Caco-2 (cell line): ENCODE results near the gene LDLRAD4. TPM values are rescaled to one million over a fixed set of nuclear protein-coding genes. Genes with fewer than 3 reads are reported as not detected.

ENCODE experiments used
- BruUV-seq: library from RNA; stranded (reverse); fragments of 400-500 nt; replicated peaks from 2 replicates; lab custom pipeline; 2021; lab: Mats Ljungman, UMichigan
- CTCF ChIA-PET: fragments of 300-600 bp; sonication (Branson Sonifier 250); formaldehyde crosslinking; loops from one replicate; lab custom pipeline; 2022; ENCODE audit warnings: antibody characterized with exemption; lab: Charles Lee
- POLR2A ChIA-PET: fragments of 300-600 bp; sonication (Branson Sonifier 250); formaldehyde crosslinking; loops from one replicate; lab custom pipeline; 2022; ENCODE audit warnings: antibody characterized with exemption; lab: Charles Lee
- DNase-seq, 2 experiments: peaks; one replicate each; pipeline versions ENCODE4 v3.0.0 to v3.0.0-alpha.2; 2020 to 2022
- H3K27me3 ChIP-seq: replicated peaks from 2 replicates; pipeline ENCODE4 v1.6.0; 2011; ENCODE audit warnings: low read length; ENCODE audit not compliant: control insufficient read depth, insufficient read depth
- H3K36me3 ChIP-seq: 2 replicates; pipeline ENCODE4 v1.5.1; 2011; ENCODE audit warnings: low read length; ENCODE audit not compliant: control insufficient read depth, insufficient read depth
- H3K4me1 ChIP-seq: fragments of 250-450 bp; sonication (Bioruptor Pico); 2 replicates; pipeline ENCODE4 v1.5.1; 2020; ENCODE audit warnings: mild to moderate bottlenecking
- H3K4me3 ChIP-seq: 2 replicates; pipeline ENCODE4 v1.5.1; 2011; ENCODE audit warnings: low read depth, mild to moderate bottlenecking, control low read depth, low read length
- H3K9me3 ChIP-seq: fragments of 250-450 bp; sonication (Bioruptor Pico); 2 replicates; pipeline ENCODE4 v1.5.1; 2020; ENCODE audit warnings: mild to moderate bottlenecking, moderate library complexity
- H3K27ac Mint-ChIP-seq: one replicate; pipeline ENCODE4 v1.8.0; 2022; ENCODE audit warnings: mixed read lengths; ENCODE audit not compliant: unreplicated experiment
- H3K27me3 Mint-ChIP-seq: one replicate; pipeline ENCODE4 v1.8.0; 2022; ENCODE audit warnings: mixed read lengths; ENCODE audit not compliant: insufficient read depth, unreplicated experiment
- H3K36me3 Mint-ChIP-seq: one replicate; pipeline ENCODE4 v1.8.0; 2022; ENCODE audit warnings: mild to moderate bottlenecking, mixed read lengths; ENCODE audit not compliant: insufficient read depth, unreplicated experiment
- H3K4me1 Mint-ChIP-seq: one replicate; pipeline ENCODE4 v1.8.0; 2022; ENCODE audit warnings: low read depth, mixed read lengths; ENCODE audit not compliant: unreplicated experiment
- H3K4me3 Mint-ChIP-seq: one replicate; pipeline ENCODE4 v1.8.0; 2022; ENCODE audit warnings: mild to moderate bottlenecking, moderate library complexity, mixed read lengths; ENCODE audit not compliant: unreplicated experiment
- H3K9me3 Mint-ChIP-seq: one replicate; pipeline ENCODE4 v1.8.0; 2022; ENCODE audit warnings: mixed read lengths; ENCODE audit not compliant: unreplicated experiment
- intact Hi-C: fragments of 100-400 bp; cut with micrococcal nuclease; formaldehyde crosslinking; loops from one replicate; pipeline ENCODE4 v1.10.0; 2022; ENCODE audit not compliant: unreplicated experiment
- total RNA-seq: library from RNA; stranded (reverse); gene quantifications from 2 replicates; pipeline ENCODE4 v1.2.3, GENCODE V29; 2022
- TF ChIP-seq, protein P1 (sequence below), 2 experiments: fragments of 200-600 bp in 1 of 2; IDR thresholded peaks; 1 replicate in 1 of 2; 2 replicates in 1 of 2; pipeline versions ENCODE4 v1.5.1 to v1.8.0; 2011 to 2022; ENCODE audit warnings: antibody characterized with exemption in 1 of 2, control low read depth in 1 of 2, inconsistent platforms in 1 of 2, low read depth in 1 of 2, low read length in 1 of 2, mild to moderate bottlenecking in 1 of 2, moderate library complexity in 1 of 2; ENCODE audit not compliant: insufficient read depth in 1 of 2, severe bottlenecking in 1 of 2, unreplicated experiment in 1 of 2

LDLRAD4 gene
- total RNA-seq, 1 experiment from 2014 or later = 1.2 TPM

DNA sequence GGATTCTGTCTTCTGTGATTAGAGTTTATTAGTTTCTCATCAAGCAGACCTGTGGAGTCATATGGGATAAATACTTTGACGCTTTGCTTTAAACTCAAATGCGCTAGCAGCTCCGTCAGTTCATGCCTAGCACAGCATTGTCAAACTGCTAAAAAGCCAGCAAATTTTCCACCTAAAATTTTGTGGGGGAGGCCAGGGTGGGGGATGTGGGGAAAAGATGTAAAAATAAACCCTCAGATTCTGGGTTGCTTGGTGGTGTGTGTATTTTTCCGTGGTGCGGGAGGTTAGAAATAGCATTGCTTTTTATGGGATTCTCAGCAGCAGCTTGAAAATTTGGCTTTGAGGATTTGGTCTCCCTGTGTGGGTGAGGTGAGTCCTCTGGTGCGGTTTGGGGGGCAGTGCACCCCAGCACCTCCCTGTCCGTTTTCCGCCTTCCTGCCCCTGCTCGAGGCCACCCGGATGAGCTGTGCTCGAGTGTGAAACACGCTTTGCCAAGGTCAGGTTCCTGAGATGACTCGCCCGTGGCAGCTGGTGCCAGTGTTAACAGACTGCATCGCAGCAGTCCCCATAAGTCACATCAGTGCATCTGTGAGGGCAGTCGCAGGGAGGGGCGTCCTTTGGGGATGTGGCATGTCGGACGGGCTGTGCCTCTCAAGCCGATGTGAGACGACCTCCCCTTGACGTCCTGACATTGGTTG lies 65.9 kb downstream of the LDLRAD4 start:
- Mint-ChIP-seq H3K27ac (no peak overlapping the region), H3K4me3 (no peak overlapping the region), H3K27me3 (peaks cover 12% of the 10 kb centered on the region), H3K36me3 (no peaks in the 10 kb centered on the region), H3K4me1 (no peaks in the 10 kb centered on the region), H3K9me3 (no peaks in the 10 kb centered on the region)
- Histone ChIP-seq H3K4me3 (no peak overlapping the region), H3K9me3 (no peaks in the 10 kb centered on the region), H3K36me3 (no peaks in the 10 kb centered on the region), H3K27me3 (no peaks in the 10 kb centered on the region), H3K4me1 (no peaks in the 10 kb centered on the region)
- ChIA-PET CTCF (no interaction called here), POLR2A (no interaction called here)
- no TSS peak for BruUV-seq
- intact Hi-C loops = loop anchor here (10.0 kb wide), 1 partner anchor 60 kb away; no protein-coding TSS in a partner anchor
- no peak for DNase-seq
- TF ChIP-seq, protein P1, sequence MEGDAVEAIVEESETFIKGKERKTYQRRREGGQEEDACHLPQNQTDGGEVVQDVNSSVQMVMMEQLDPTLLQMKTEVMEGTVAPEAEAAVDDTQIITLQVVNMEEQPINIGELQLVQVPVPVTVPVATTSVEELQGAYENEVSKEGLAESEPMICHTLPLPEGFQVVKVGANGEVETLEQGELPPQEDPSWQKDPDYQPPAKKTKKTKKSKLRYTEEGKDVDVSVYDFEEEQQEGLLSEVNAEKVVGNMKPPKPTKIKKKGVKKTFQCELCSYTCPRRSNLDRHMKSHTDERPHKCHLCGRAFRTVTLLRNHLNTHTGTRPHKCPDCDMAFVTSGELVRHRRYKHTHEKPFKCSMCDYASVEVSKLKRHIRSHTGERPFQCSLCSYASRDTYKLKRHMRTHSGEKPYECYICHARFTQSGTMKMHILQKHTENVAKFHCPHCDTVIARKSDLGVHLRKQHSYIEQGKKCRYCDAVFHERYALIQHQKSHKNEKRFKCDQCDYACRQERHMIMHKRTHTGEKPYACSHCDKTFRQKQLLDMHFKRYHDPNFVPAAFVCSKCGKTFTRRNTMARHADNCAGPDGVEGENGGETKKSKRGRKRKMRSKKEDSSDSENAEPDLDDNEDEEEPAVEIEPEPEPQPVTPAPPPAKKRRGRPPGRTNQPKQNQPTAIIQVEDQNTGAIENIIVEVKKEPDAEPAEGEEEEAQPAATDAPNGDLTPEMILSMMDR (IDR thresholded peaks at IDR 0.05; ENCODE audit: insufficient read depth in 1 of 2, low read depth in 1 of 2, low read length in 1 of 2, severe bottlenecking in 1 of 2, unreplicated experiment in 1 of 2) = no peak

DNA sequence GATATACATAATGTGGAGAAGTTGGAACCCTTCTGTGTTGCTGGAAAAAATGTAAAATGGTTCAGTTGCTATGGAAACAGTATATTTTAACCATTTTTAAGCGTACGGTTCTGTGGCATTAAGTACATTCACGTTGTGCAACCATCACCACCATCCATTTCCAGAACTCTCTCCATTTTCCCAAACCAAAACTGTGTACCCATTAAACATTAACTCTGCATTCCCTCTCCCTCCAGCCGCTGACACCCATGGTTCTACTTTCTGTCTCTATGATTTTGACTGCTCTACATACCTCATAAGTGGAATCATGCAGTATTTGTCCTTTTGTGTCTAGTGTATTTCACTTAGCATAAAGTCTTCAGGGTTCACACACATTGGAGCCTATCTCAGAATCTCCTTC lies 67.3 kb downstream of the LDLRAD4 start:
- CTCF ChIA-PET = no interaction called here
- Histone ChIP-seq H3K4me3 (no peak overlapping the region), H3K36me3 (no peaks in the 10 kb centered on the region), H3K27me3 (no peaks in the 10 kb centered on the region), H3K9me3 (no peaks in the 10 kb centered on the region), H3K4me1 (no peaks in the 10 kb centered on the region)
- no TSS peak for BruUV-seq
- Mint-ChIP-seq H3K4me1 (no peaks in the 10 kb centered on the region), H3K36me3 (no peaks in the 10 kb centered on the region), H3K27ac (no peak overlapping the region), H3K27me3 (peaks cover 14% of the 10 kb centered on the region), H3K4me3 (no peak overlapping the region), H3K9me3 (no peaks in the 10 kb centered on the region)
- intact Hi-C loops = loop anchor here (10.0 kb wide), 1 partner anchor 61 kb away; no protein-coding TSS in a partner anchor
- POLR2A ChIA-PET = no interaction called here
- TF ChIP-seq, protein P1 (IDR thresholded peaks at IDR 0.05; ENCODE audit: insufficient read depth in 1 of 2, low read depth in 1 of 2, low read length in 1 of 2, severe bottlenecking in 1 of 2, unreplicated experiment in 1 of 2) = no peak
- DNase-seq = no peak

DNA sequence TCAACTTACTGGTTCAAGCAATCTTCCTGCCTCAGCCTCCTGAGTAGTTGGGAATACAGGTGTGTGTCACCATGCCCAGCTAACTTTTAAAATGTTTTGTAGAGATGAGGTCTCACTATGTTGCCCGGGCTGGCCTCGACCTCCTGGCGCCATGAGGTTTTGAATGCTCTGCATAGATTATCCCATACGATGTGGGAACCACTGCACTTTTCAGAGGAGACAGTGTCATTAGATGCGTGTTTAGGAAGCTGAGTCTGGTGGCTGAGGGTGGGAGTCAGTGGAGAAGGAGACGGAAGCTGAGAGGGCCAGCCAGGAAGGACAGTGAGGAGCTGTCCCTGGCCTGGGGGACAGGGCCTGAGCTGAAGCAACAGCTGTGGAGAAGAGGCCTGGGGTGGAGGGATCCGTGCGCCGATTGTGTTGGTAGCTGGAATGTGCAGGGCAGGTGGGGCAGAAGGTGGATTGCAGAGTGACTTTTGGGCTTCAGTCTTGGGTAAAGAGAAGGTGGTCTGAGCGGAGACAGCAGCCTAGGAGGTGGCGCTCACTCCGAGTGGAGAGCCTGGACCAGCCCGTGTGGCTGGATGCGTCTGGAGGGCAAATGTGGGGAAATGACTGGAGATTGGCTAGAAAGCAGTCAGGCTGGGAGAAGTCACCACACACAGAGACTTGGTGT lies 68.0 kb downstream of the LDLRAD4 start:
- Mint-ChIP-seq H3K36me3 (no peaks in the 10 kb centered on the region), H3K27ac (no peak overlapping the region), H3K27me3 (peaks cover 14% of the 10 kb centered on the region), H3K4me1 (no peaks in the 10 kb centered on the region), H3K9me3 (no peaks in the 10 kb centered on the region), H3K4me3 (no peak overlapping the region)
- TF ChIP-seq, protein P1 (IDR thresholded peaks at IDR 0.05; ENCODE audit: insufficient read depth in 1 of 2, low read depth in 1 of 2, low read length in 1 of 2, severe bottlenecking in 1 of 2, unreplicated experiment in 1 of 2) = no peak
- CTCF ChIA-PET = no interaction called here
- no TSS peak for BruUV-seq
- H3K36me3 ChIP-seq = no peaks in the 10 kb centered on the region
- H3K4me3 ChIP-seq = no peak overlapping the region
- intact Hi-C loops = loop anchor here (10.0 kb wide), 1 partner anchor 62 kb away; no protein-coding TSS in a partner anchor
- POLR2A ChIA-PET = no interaction called here
- no peaks in the 10 kb centered on the region for H3K9me3 ChIP-seq
- no peak for DNase-seq
- no peaks in the 10 kb centered on the region for H3K27me3 ChIP-seq
- H3K4me1 ChIP-seq = no peaks in the 10 kb centered on the region
